Mesenchymal stem cell (in vitro differentiated cells and primary cell): ENCODE data around the gene DDN.

Experiments
- DNase-seq: peaks from one replicate; pipeline ENCODE4 v3.0.0-alpha.2; 2013
- H2AFZ ChIP-seq: one replicate; pipeline ENCODE4 v1.6.1; 2013; ENCODE audit warnings: low read depth, mild to moderate bottlenecking, control low read depth, inconsistent platforms, low read length, moderate library complexity
- H2AK5ac ChIP-seq: 2 replicates; pipeline ENCODE4 v1.6.1; 2013; ENCODE audit warnings: low read length, moderate library complexity, mild to moderate bottlenecking, inconsistent platforms; ENCODE audit not compliant: severe bottlenecking
- H2BK120ac ChIP-seq: one replicate; pipeline ENCODE4 v1.6.1; 2013; ENCODE audit warnings: low read depth, mild to moderate bottlenecking, inconsistent platforms, low read length, moderate library complexity
- H2BK12ac ChIP-seq, 2 experiments: one replicate each; pipeline ENCODE4 v1.6.1; 2013; ENCODE audit warnings: inconsistent platforms in 2 of 2, low read length in 2 of 2, mild to moderate bottlenecking in 2 of 2, moderate library complexity in 2 of 2, control low read depth in 1 of 2
- H2BK15ac ChIP-seq: one replicate; pipeline ENCODE4 v1.6.1; 2013; ENCODE audit warnings: mild to moderate bottlenecking, low read depth, inconsistent platforms; ENCODE audit not compliant: poor library complexity, severe bottlenecking
- H2BK5ac ChIP-seq: 2 replicates; pipeline ENCODE4 v1.6.1; 2013; ENCODE audit warnings: low read depth, mild to moderate bottlenecking, low read length, control low read depth, inconsistent platforms; ENCODE audit not compliant: poor library complexity, severe bottlenecking
- H3K14ac ChIP-seq, 2 experiments: one replicate each; pipeline ENCODE4 v1.6.1; 2013; ENCODE audit warnings: inconsistent platforms in 2 of 2, low read length in 2 of 2, control low read depth in 1 of 2, mild to moderate bottlenecking in 1 of 2, moderate library complexity in 1 of 2
- H3K18ac ChIP-seq, 2 experiments: one replicate each; pipeline ENCODE4 v1.6.1; 2013; ENCODE audit warnings: inconsistent platforms in 2 of 2, low read length in 2 of 2, control low read depth in 1 of 2, low read depth in 1 of 2, mild to moderate bottlenecking in 1 of 2
- H3K23ac ChIP-seq, 2 experiments: one replicate each; pipeline ENCODE4 v1.6.1; 2013; ENCODE audit warnings: inconsistent platforms in 2 of 2, low read length in 2 of 2, mild to moderate bottlenecking in 2 of 2, moderate library complexity in 2 of 2, control low read depth in 1 of 2
- H3K27ac ChIP-seq: 2 replicates; pipeline ENCODE4 v1.5.1; 2013; ENCODE audit warnings: mild to moderate bottlenecking, moderate library complexity, low read length, control low read depth, inconsistent platforms; ENCODE audit not compliant: poor library complexity, severe bottlenecking
- H3K27me3 ChIP-seq, 2 experiments: 2 replicates each; pipeline versions ENCODE4 v1.6.1 to v1.7.0; 2013; ENCODE audit warnings: low read length in 2 of 2, mild to moderate bottlenecking in 2 of 2, moderate library complexity in 2 of 2, control low read depth in 1 of 2, inconsistent platforms in 1 of 2; ENCODE audit not compliant: control insufficient read depth in 1 of 2, insufficient read depth in 1 of 2
- H3K36me3 ChIP-seq, 2 experiments: 2 replicates each; pipeline versions ENCODE4 v1.6.1 to v1.7.0; 2013; ENCODE audit warnings: low read length in 2 of 2, control low read depth in 1 of 2, inconsistent platforms in 1 of 2, low read depth in 1 of 2, mild to moderate bottlenecking in 1 of 2; ENCODE audit not compliant: insufficient read depth in 2 of 2, control insufficient read depth in 1 of 2
- H3K4ac ChIP-seq, 2 experiments: one replicate each; pipeline ENCODE4 v1.6.1; 2013; ENCODE audit warnings: inconsistent platforms in 2 of 2, low read length in 2 of 2, mild to moderate bottlenecking in 2 of 2, moderate library complexity in 2 of 2, control low read depth in 1 of 2, low read depth in 1 of 2
- H3K4me1 ChIP-seq: 2 replicates; pipeline ENCODE4 v1.6.1; 2013; ENCODE audit warnings: low read depth, low read length, control low read depth; ENCODE audit not compliant: control insufficient read depth, insufficient read depth
- H3K4me2 ChIP-seq: 2 replicates; pipeline ENCODE4 v1.6.1; 2013; ENCODE audit warnings: low read length, mild to moderate bottlenecking, inconsistent platforms; ENCODE audit not compliant: poor library complexity, severe bottlenecking
- H3K4me3 ChIP-seq, 2 experiments: 2 replicates each; pipeline versions ENCODE4 v1.5.1 to v1.7.0; 2013; ENCODE audit warnings: low read length in 2 of 2, mild to moderate bottlenecking in 2 of 2, control low read depth in 1 of 2, low read depth in 1 of 2; ENCODE audit not compliant: insufficient read depth in 1 of 2
- H3K79me1 ChIP-seq: replicated peaks from 2 replicates; pipeline ENCODE4 v1.6.1; 2013; ENCODE audit warnings: mild to moderate bottlenecking, control low read depth, low read length, inconsistent platforms; ENCODE audit not compliant: poor library complexity, severe bottlenecking
- H3K9ac ChIP-seq: 2 replicates; pipeline ENCODE4 v1.7.0; 2013; ENCODE audit warnings: mild to moderate bottlenecking, low read length, moderate library complexity
- H3K9me3 ChIP-seq: 2 replicates; pipeline ENCODE4 v1.7.0; 2013; ENCODE audit warnings: mild to moderate bottlenecking, low read length; ENCODE audit not compliant: control insufficient read depth
- H4K8ac ChIP-seq: one replicate; pipeline ENCODE4 v1.6.1; 2013; ENCODE audit warnings: inconsistent platforms, mild to moderate bottlenecking, low read length, moderate library complexity
- H4K91ac ChIP-seq: one replicate; pipeline ENCODE4 v1.6.1; 2013; ENCODE audit warnings: mild to moderate bottlenecking, low read length, inconsistent platforms
- WGBS: methylation state at CpG from one replicate; pipeline ENCODE4 v1.1.7; 2013; ENCODE audit warnings: mixed read lengths; 5-methylcytosine and 5-hydroxymethylcytosine counted together

Gene DDN

GRCh38 chr12:49030119-49030518 lies 30.9 kb upstream of the DDN start:
- Histone ChIP-seq H3K27me3 (no peaks in the 10 kb centered on the region), H2BK15ac (no peak overlapping the region)

GRCh38 chr12:49028666-49029275 lies 29.6 kb upstream of the DDN start:
- Histone ChIP-seq H3K27ac (no peak overlapping the region), H4K91ac (no peak overlapping the region), H3K36me3 (peaks cover 83 to 100% of the 10 kb centered on the region in 2 experiments), H2AFZ (no peak overlapping the region), H3K4me1 (peaks cover 2% of the 10 kb centered on the region), H3K23ac (no peak overlapping the region), H2BK12ac (no peak overlapping the region), H2AK5ac (no peak overlapping the region), H2BK15ac (no peak overlapping the region), H3K14ac (no peak overlapping the region), H3K9me3 (no peaks in the 10 kb centered on the region), H4K8ac (no peak overlapping the region), H3K27me3 (no peaks in the 10 kb centered on the region), H3K4me2 (no peak overlapping the region), H3K9ac (no peak overlapping the region), H2BK120ac (no peak overlapping the region), H3K4me3 (no peak overlapping the region), H2BK5ac (no peak overlapping the region), H3K4ac (no peak overlapping the region), H3K18ac (no peak overlapping the region), H3K79me1 (peaks cover 61% of the 10 kb centered on the region)
- no peak for DNase-seq
- 96% methylated on average over 9 of the region's 10 CpGs for WGBS

More at GRCh38 chr12:49030119-49030518, 30.9 kb upstream of the DDN start:
- Histone ChIP-seq H2BK120ac (no peak overlapping the region), H4K91ac (no peak overlapping the region), H2AFZ (no peak overlapping the region), H3K4me3 (no peak overlapping the region), H2BK5ac (no peak overlapping the region), H3K4me1 (peaks cover 2% of the 10 kb centered on the region), H3K9me3 (no peaks in the 10 kb centered on the region), H4K8ac (no peak overlapping the region), H3K27ac (no peak overlapping the region), H3K4ac (no peak overlapping the region), H3K18ac (no peak overlapping the region), H2AK5ac (no peak overlapping the region), H3K79me1 (peaks cover 67% of the 10 kb centered on the region), H3K9ac (no peak overlapping the region), H2BK12ac (no peak overlapping the region), H3K36me3 (peaks cover 86 to 100% of the 10 kb centered on the region in 2 experiments), H3K4me2 (no peak overlapping the region), H3K14ac (no peak overlapping the region), H3K23ac (no peak overlapping the region)
- no peak for DNase-seq
- WGBS, result 100% methylated on average over 4 of the region's 8 CpGs

- H3K18ac ChIP-seq, result no peak overlapping the region
- no peak overlapping the region for H3K27ac ChIP-seq
- no peak overlapping the region for H2BK12ac ChIP-seq
- no peaks in the 10 kb centered on the region for H3K4me1 ChIP-seq
- H3K79me1 ChIP-seq, result peaks cover 60% of the 10 kb centered on the region
- no peak overlapping the region for H2BK120ac ChIP-seq
- no peak overlapping the region for H3K4me3 ChIP-seq
- no peak overlapping the region for H3K4me2 ChIP-seq
- H4K8ac ChIP-seq, result no peak overlapping the region
- over 99% methylated on average over 9 of the region's 9 CpGs for WGBS
- no peak for DNase-seq
- H3K9ac ChIP-seq, result no peak overlapping the region
- no peak overlapping the region for H3K14ac ChIP-seq
- H3K36me3 ChIP-seq, result peaks cover 82 to 99% of the 10 kb centered on the region in 2 experiments
- no peak overlapping the region for H3K23ac ChIP-seq
- H2BK15ac ChIP-seq, result no peak overlapping the region
- H2BK5ac ChIP-seq, result no peak overlapping the region
- no peaks in the 10 kb centered on the region for H3K9me3 ChIP-seq
- H2AK5ac ChIP-seq, result no peak overlapping the region
- H3K27me3 ChIP-seq, result no peaks in the 10 kb centered on the region
- H3K4ac ChIP-seq, result no peak overlapping the region
- no peak overlapping the region for H2AFZ ChIP-seq
- H4K91ac ChIP-seq, result no peak overlapping the region
Observed at GRCh38 chr12:49027846-49028555, 28.8 kb upstream of the DDN start.

GRCh38 chr12:49026678-49027480 lies 27.7 kb upstream of the DDN start:
- no peaks in the 10 kb centered on the region for H3K9me3 ChIP-seq
- no peak overlapping the region for H3K27ac ChIP-seq
- no peak overlapping the region for H3K4me2 ChIP-seq
- H3K4ac ChIP-seq, result no peak overlapping the region
- H3K79me1 ChIP-seq, result peaks cover 50% of the 10 kb centered on the region
- no peak overlapping the region for H2BK12ac ChIP-seq
- no peak overlapping the region for H3K18ac ChIP-seq
- peaks cover 82 to 99% of the 10 kb centered on the region in 2 experiments for H3K36me3 ChIP-seq
- H4K91ac ChIP-seq, result no peak overlapping the region
- H2BK5ac ChIP-seq, result no peak overlapping the region
- no peak overlapping the region for H2AK5ac ChIP-seq
- H3K14ac ChIP-seq, result no peak overlapping the region
- no peak overlapping the region for H2AFZ ChIP-seq
- H2BK120ac ChIP-seq, result no peak overlapping the region
- WGBS, result 98% methylated on average over 26 of the region's 26 CpGs
- no peak overlapping the region for H4K8ac ChIP-seq
- H3K4me1 ChIP-seq, result no peaks in the 10 kb centered on the region
- H3K27me3 ChIP-seq, result no peaks in the 10 kb centered on the region
- no peak overlapping the region for H2BK15ac ChIP-seq
- no peak overlapping the region for H3K23ac ChIP-seq
- DNase-seq, result no peak
- no peak overlapping the region for H3K9ac ChIP-seq
- H3K4me3 ChIP-seq, result no peak overlapping the region
